ENCODE measurements around the gene AFF2.

GRCh38 chrX:148960060-148960459 is 459.6 kb downstream of the AFF2 start:
- TF ChIP-seq CTCF (IDR thresholded peaks at IDR 0.05) (no peak), POLR2A (IDR thresholded peaks at IDR 0.05) (no peak)
